Measurements from ENCODE around the gene USP34.

USP34 gene

DNA sequence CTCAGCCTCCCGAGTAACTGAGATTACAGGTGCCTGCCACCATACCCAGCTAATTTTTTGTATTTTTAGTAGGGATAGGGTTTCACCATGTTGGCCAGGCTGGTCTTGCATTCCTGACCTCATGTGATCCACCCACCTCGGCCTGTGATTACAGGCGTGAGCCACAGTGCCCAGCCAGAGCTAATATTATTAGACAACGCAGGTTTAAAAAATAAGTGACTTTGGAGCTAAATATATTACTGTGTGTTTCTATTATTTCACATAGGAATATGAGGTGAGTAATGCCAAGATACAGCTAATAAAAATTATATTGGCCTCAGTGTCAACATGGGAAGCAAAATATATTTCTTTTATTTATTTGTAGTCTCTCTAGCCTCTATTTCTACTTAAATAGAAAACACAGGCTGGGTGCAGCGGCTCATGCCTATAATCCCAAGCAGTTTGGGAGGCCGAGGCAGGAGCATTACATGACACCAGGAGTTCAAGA is 188.7 kb downstream of the USP34 start:
- 95 to 96% methylated on average over 5 to 6 of the region's 6 CpGs for WGBS, 2 experiments
- H3K4me3 ChIP-seq (ENCODE audit: insufficient read depth, low read depth, low read length): no peak overlapping the region

DNA sequence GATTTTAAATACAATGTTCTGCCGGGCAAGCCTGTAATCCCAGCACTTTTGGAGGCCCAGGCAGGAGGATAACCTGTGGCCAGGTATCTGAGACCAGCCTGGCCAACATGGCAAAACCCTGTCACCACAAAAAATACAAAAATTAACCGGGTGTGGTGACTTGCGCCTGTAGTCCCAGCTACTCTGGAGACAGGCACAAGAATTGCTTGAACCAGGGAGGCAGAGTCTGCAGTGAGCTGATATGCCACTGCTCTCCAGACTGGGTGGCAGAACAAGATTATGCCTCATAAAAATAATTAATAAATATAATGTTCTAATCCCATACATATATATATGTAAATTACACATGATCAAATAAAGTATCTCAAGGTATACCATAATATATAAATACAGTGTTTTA is 189.6 kb downstream of the USP34 start:
- no peaks in the 10 kb centered on the region for H3K27me3 ChIP-seq (ENCODE audit: control insufficient read depth, insufficient read depth, low read length, poor library complexity, severe bottlenecking)
- no peak overlapping the region for H3K27ac ChIP-seq (ENCODE audit: insufficient read depth, low read depth, low read length, poor library complexity, severe bottlenecking)
- H3K4me3 ChIP-seq (ENCODE audit: insufficient read depth, low read depth, low read length): no peak overlapping the region
- H3K9me3 ChIP-seq (ENCODE audit: control insufficient read depth, low read length): no peaks in the 10 kb centered on the region
- H3K4me1 ChIP-seq (ENCODE audit: control insufficient read depth, insufficient read depth, low read length): no peaks in the 10 kb centered on the region
- 94 to 98% methylated on average over 3 of the region's 3 CpGs for WGBS, 2 experiments
- peaks cover 16% of the 10 kb centered on the region for H3K36me3 ChIP-seq (ENCODE audit: control insufficient read depth, insufficient read depth, low read length)

More for the DNA sequence above, 188.7 kb downstream of the USP34 start:
- Histone ChIP-seq H3K36me3 (ENCODE audit: control insufficient read depth, insufficient read depth, low read length) (peaks cover 16% of the 10 kb centered on the region), H3K9me3 (ENCODE audit: control insufficient read depth, low read length) (no peaks in the 10 kb centered on the region), H3K4me1 (ENCODE audit: control insufficient read depth, insufficient read depth, low read length) (no peaks in the 10 kb centered on the region), H3K27me3 (ENCODE audit: control insufficient read depth, insufficient read depth, low read length, poor library complexity, severe bottlenecking) (no peaks in the 10 kb centered on the region), H3K27ac (ENCODE audit: insufficient read depth, low read depth, low read length, poor library complexity, severe bottlenecking) (no peak overlapping the region)

GRCh38 chr2:61277756-61278155 is 193.1 kb downstream of the USP34 start:
- no peaks in the 10 kb centered on the region for H3K9me3 ChIP-seq (ENCODE audit: control insufficient read depth, low read length)
- H3K4me1 ChIP-seq (ENCODE audit: control insufficient read depth, insufficient read depth, low read length): no peaks in the 10 kb centered on the region
- no peaks in the 10 kb centered on the region for H3K27me3 ChIP-seq (ENCODE audit: control insufficient read depth, insufficient read depth, low read length, poor library complexity, severe bottlenecking)
- H3K4me3 ChIP-seq (ENCODE audit: insufficient read depth, low read depth, low read length): no peak overlapping the region
- WGBS, 2 experiments: 93 to 94% methylated on average over 13 of the region's 13 CpGs
- H3K27ac ChIP-seq (ENCODE audit: insufficient read depth, low read depth, low read length, poor library complexity, severe bottlenecking): no peak overlapping the region
- peaks cover 16% of the 10 kb centered on the region for H3K36me3 ChIP-seq (ENCODE audit: control insufficient read depth, insufficient read depth, low read length)

GRCh38 chr2:61275575-61276184 is 195.2 kb downstream of the USP34 start:
- no peak overlapping the region for H3K4me3 ChIP-seq (ENCODE audit: insufficient read depth, low read depth, low read length)
- H3K9me3 ChIP-seq (ENCODE audit: control insufficient read depth, low read length): no peaks in the 10 kb centered on the region
- WGBS, 2 experiments: 89 to 100% methylated on average over 1 of the region's 1 CpG
- no peak overlapping the region for H3K27ac ChIP-seq (ENCODE audit: insufficient read depth, low read depth, low read length, poor library complexity, severe bottlenecking)
- peaks cover 9% of the 10 kb centered on the region for H3K36me3 ChIP-seq (ENCODE audit: control insufficient read depth, insufficient read depth, low read length)
- no peaks in the 10 kb centered on the region for H3K27me3 ChIP-seq (ENCODE audit: control insufficient read depth, insufficient read depth, low read length, poor library complexity, severe bottlenecking)
- H3K4me1 ChIP-seq (ENCODE audit: control insufficient read depth, insufficient read depth, low read length): no peaks in the 10 kb centered on the region

GRCh38 chr2:61272421-61273070 is 198.3 kb downstream of the USP34 start:
- Histone ChIP-seq H3K9me3 (ENCODE audit: control insufficient read depth, low read length) (no peaks in the 10 kb centered on the region), H3K4me3 (ENCODE audit: insufficient read depth, low read depth, low read length) (no peak overlapping the region), H3K36me3 (ENCODE audit: control insufficient read depth, insufficient read depth, low read length) (peaks cover 3% of the 10 kb centered on the region), H3K27me3 (ENCODE audit: control insufficient read depth, insufficient read depth, low read length, poor library complexity, severe bottlenecking) (no peaks in the 10 kb centered on the region), H3K27ac (ENCODE audit: insufficient read depth, low read depth, low read length, poor library complexity, severe bottlenecking) (no peak overlapping the region), H3K4me1 (ENCODE audit: control insufficient read depth, insufficient read depth, low read length) (no peaks in the 10 kb centered on the region)
- WGBS, 2 experiments: 91 to 96% methylated on average over 3 to 4 of the region's 4 CpGs

DNA sequence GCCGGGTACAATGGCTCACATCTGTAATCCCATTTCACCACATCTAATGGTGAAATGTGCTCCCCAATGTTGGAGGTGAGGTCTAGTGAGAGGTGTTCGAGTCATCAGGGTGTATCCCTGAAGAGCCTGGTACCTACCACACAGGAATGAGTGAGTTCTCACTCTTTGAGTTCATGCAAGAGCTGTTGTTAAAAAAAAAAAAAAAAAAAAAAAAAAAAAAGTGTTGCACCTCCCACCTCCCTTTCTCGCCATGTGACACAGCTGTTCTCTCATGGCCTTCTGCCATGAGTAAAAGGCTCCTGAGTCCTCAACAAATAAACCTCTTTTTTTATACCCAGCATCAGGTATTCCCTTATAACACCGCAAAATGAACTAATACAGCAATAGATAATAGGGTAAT is 202.6 kb downstream of the USP34 start:
- Histone ChIP-seq H3K9me3 (ENCODE audit: control insufficient read depth, low read length) (no peaks in the 10 kb centered on the region), H3K27ac (ENCODE audit: insufficient read depth, low read depth, low read length, poor library complexity, severe bottlenecking) (no peak overlapping the region), H3K4me3 (ENCODE audit: insufficient read depth, low read depth, low read length) (no peak overlapping the region), H3K4me1 (ENCODE audit: control insufficient read depth, insufficient read depth, low read length) (no peaks in the 10 kb centered on the region), H3K27me3 (ENCODE audit: control insufficient read depth, insufficient read depth, low read length, poor library complexity, severe bottlenecking) (no peaks in the 10 kb centered on the region), H3K36me3 (ENCODE audit: control insufficient read depth, insufficient read depth, low read length) (no peaks in the 10 kb centered on the region)
- WGBS, 2 experiments: 93 to 100% methylated on average over 2 to 3 of the region's 4 CpGs

GRCh38 chr2:61266632-61267505 is 204.0 kb downstream of the USP34 start:
- H3K9me3 ChIP-seq (ENCODE audit: control insufficient read depth, low read length): no peaks in the 10 kb centered on the region
- H3K27ac ChIP-seq (ENCODE audit: insufficient read depth, low read depth, low read length, poor library complexity, severe bottlenecking): no peak overlapping the region
- 93 to 94% methylated on average over 6 to 7 of the region's 7 CpGs for WGBS, 2 experiments
- H3K36me3 ChIP-seq (ENCODE audit: control insufficient read depth, insufficient read depth, low read length): no peaks in the 10 kb centered on the region
- no peaks in the 10 kb centered on the region for H3K4me1 ChIP-seq (ENCODE audit: control insufficient read depth, insufficient read depth, low read length)
- H3K4me3 ChIP-seq (ENCODE audit: insufficient read depth, low read depth, low read length): no peak overlapping the region
- no peaks in the 10 kb centered on the region for H3K27me3 ChIP-seq (ENCODE audit: control insufficient read depth, insufficient read depth, low read length, poor library complexity, severe bottlenecking)

DNA sequence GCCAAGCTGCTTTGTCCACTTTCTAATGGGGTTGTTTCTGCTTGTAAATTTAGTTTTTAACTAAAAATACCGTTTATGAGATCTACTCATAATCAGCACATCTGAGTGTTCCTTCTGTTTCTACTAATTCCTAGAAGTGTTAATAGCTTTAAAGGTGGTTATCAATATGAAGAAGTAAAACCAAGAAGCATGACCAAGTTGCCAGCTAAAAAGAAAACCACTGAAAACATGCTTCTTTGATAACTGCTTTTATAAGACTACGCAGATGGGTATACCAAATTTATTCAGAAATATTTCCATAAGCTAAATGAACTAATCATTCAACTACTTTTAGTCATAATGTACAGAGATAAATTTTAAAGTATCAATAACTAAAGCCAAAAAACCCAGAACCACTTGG is 207.1 kb downstream of the USP34 start:
- Histone ChIP-seq H3K4me1 (ENCODE audit: control insufficient read depth, insufficient read depth, low read length) (no peaks in the 10 kb centered on the region), H3K36me3 (ENCODE audit: control insufficient read depth, insufficient read depth, low read length) (no peaks in the 10 kb centered on the region), H3K4me3 (ENCODE audit: insufficient read depth, low read depth, low read length) (no peak overlapping the region), H3K27ac (ENCODE audit: insufficient read depth, low read depth, low read length, poor library complexity, severe bottlenecking) (no peak overlapping the region), H3K27me3 (ENCODE audit: control insufficient read depth, insufficient read depth, low read length, poor library complexity, severe bottlenecking) (no peaks in the 10 kb centered on the region), H3K9me3 (ENCODE audit: control insufficient read depth, low read length) (no peaks in the 10 kb centered on the region)
- WGBS, 2 experiments: 92 to 100% methylated on average over 1 to 2 of the region's 2 CpGs

DNA sequence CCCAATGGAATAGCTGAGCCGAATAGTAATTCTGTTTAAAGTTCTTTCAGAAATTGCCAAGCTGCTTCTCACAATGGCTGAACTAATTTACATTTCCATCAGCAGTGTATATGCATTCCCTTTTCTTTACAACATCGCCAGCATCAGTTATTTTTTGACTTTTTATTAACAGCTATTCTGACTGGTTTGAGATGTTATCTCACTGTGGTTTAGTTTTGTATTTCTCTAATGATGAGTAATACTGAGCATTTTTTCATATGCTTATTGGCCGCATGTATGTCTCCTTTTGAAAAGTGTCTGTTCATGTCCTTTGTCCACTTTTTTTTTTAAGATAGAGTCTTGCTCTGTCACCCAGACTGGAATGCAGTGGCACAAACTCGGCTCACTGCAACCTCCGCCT is 208.2 kb downstream of the USP34 start:
- Histone ChIP-seq H3K27me3 (ENCODE audit: control insufficient read depth, insufficient read depth, low read length, poor library complexity, severe bottlenecking) (no peaks in the 10 kb centered on the region), H3K36me3 (ENCODE audit: control insufficient read depth, insufficient read depth, low read length) (no peaks in the 10 kb centered on the region), H3K27ac (ENCODE audit: insufficient read depth, low read depth, low read length, poor library complexity, severe bottlenecking) (no peak overlapping the region), H3K4me3 (ENCODE audit: insufficient read depth, low read depth, low read length) (no peak overlapping the region), H3K4me1 (ENCODE audit: control insufficient read depth, insufficient read depth, low read length) (no peaks in the 10 kb centered on the region), H3K9me3 (ENCODE audit: control insufficient read depth, low read length) (no peaks in the 10 kb centered on the region)
- 92% methylated on average over 4 to 5 of the region's 5 CpGs for WGBS, 2 experiments

GRCh38 chr2:61257446-61257845 is 213.4 kb downstream of the USP34 start:
- Histone ChIP-seq H3K27me3 (ENCODE audit: control insufficient read depth, insufficient read depth, low read length, poor library complexity, severe bottlenecking) (no peaks in the 10 kb centered on the region), H3K27ac (ENCODE audit: insufficient read depth, low read depth, low read length, poor library complexity, severe bottlenecking) (no peak overlapping the region), H3K9me3 (ENCODE audit: control insufficient read depth, low read length) (no peaks in the 10 kb centered on the region), H3K4me3 (ENCODE audit: insufficient read depth, low read depth, low read length) (no peak overlapping the region), H3K4me1 (ENCODE audit: control insufficient read depth, insufficient read depth, low read length) (no peaks in the 10 kb centered on the region), H3K36me3 (ENCODE audit: control insufficient read depth, insufficient read depth, low read length) (peaks cover 2% of the 10 kb centered on the region)
- WGBS, 2 experiments: 93 to 98% methylated on average over 7 of the region's 7 CpGs
